Measurements from ENCODE around the gene ERMARD. TPM values are rescaled to one million over a fixed set of nuclear protein-coding genes. Genes with fewer than 3 reads are reported as not detected.

Gene ERMARD
- total RNA-seq, 1 experiment from 2014 or later: 22.9 TPM

GRCh38 chr6:169809386-169809785 lies 58.0 kb downstream of the ERMARD start:
- no peak for DNase-seq
- Histone ChIP-seq H3K27me3 (ENCODE audit: control insufficient read depth, insufficient read depth, low read length) (no peaks in the 10 kb centered on the region; the same call in 1 of the 2 replicates), H3K36me3 (replicated peaks; ENCODE audit: control insufficient read depth, insufficient read depth, low read length) (no peaks in the 10 kb centered on the region), H3K4me3 (ENCODE audit: insufficient read depth, low read depth, low read length) (no peak overlapping the region)

- DNase-seq: peak; percentile 86
- Histone ChIP-seq H3K4me3 (ENCODE audit: insufficient read depth, low read depth, low read length) (no peak overlapping the region), H3K36me3 (replicated peaks; ENCODE audit: control insufficient read depth, insufficient read depth, low read length) (no peaks in the 10 kb centered on the region), H3K27me3 (ENCODE audit: control insufficient read depth, insufficient read depth, low read length) (no peaks in the 10 kb centered on the region; the same call in 1 of the 2 replicates)
These were observed 58.9 kb downstream of the ERMARD start for GRCh38 chr6:169810066-169810989.

- Histone ChIP-seq H3K27me3 (ENCODE audit: control insufficient read depth, insufficient read depth, low read length) (no peaks in the 10 kb centered on the region; the same call in 1 of the 2 replicates), H3K4me3 (ENCODE audit: insufficient read depth, low read depth, low read length) (no peak overlapping the region), H3K36me3 (replicated peaks; ENCODE audit: control insufficient read depth, insufficient read depth, low read length) (no peaks in the 10 kb centered on the region)
- DNase-seq: no peak
These were observed 59.6 kb downstream of the ERMARD start for GRCh38 chr6:169811072-169811471.

- Histone ChIP-seq H3K27me3 (ENCODE audit: control insufficient read depth, insufficient read depth, low read length) (no peaks in the 10 kb centered on the region; the same call in 1 of the 2 replicates), H3K36me3 (replicated peaks; ENCODE audit: control insufficient read depth, insufficient read depth, low read length) (no peaks in the 10 kb centered on the region), H3K4me3 (ENCODE audit: insufficient read depth, low read depth, low read length) (no peak overlapping the region)
- no peak for DNase-seq
These were observed 60.3 kb downstream of the ERMARD start for GRCh38 chr6:169811521-169812256.

GRCh38 chr6:169812257-169812644 lies 60.8 kb downstream of the ERMARD start:
- no peak for DNase-seq
- Histone ChIP-seq H3K4me3 (ENCODE audit: insufficient read depth, low read depth, low read length) (no peak overlapping the region), H3K27me3 (ENCODE audit: control insufficient read depth, insufficient read depth, low read length) (no peaks in the 10 kb centered on the region; the same call in 1 of the 2 replicates), H3K36me3 (replicated peaks; ENCODE audit: control insufficient read depth, insufficient read depth, low read length) (no peaks in the 10 kb centered on the region)

GRCh38 chr6:169813969-169814368 lies 62.5 kb downstream of the ERMARD start:
- DNase-seq: no peak
- Histone ChIP-seq H3K36me3 (replicated peaks; ENCODE audit: control insufficient read depth, insufficient read depth, low read length) (no peaks in the 10 kb centered on the region), H3K27me3 (ENCODE audit: control insufficient read depth, insufficient read depth, low read length) (no peaks in the 10 kb centered on the region; the same call in 1 of the 2 replicates), H3K4me3 (ENCODE audit: insufficient read depth, low read depth, low read length) (no peak overlapping the region)

- Histone ChIP-seq H3K27me3 (ENCODE audit: control insufficient read depth, insufficient read depth, low read length) (no peaks in the 10 kb centered on the region), H3K36me3 (replicated peaks; ENCODE audit: control insufficient read depth, insufficient read depth, low read length) (no peaks in the 10 kb centered on the region), H3K4me3 (ENCODE audit: insufficient read depth, low read depth, low read length) (no peak overlapping the region)
- DNase-seq: no peak
These were observed 64.6 kb downstream of the ERMARD start for GRCh38 chr6:169816054-169816453.

- H3K36me3 ChIP-seq (replicated peaks; ENCODE audit: control insufficient read depth, insufficient read depth, low read length): no peaks in the 10 kb centered on the region
- no peak for DNase-seq
- no peak overlapping the region for H3K4me3 ChIP-seq (ENCODE audit: insufficient read depth, low read depth, low read length)
- H3K27me3 ChIP-seq (ENCODE audit: control insufficient read depth, insufficient read depth, low read length): no peaks in the 10 kb centered on the region
These were observed 65.6 kb downstream of the ERMARD start for GRCh38 chr6:169816975-169817374.

- Histone ChIP-seq H3K27me3 (ENCODE audit: control insufficient read depth, insufficient read depth, low read length) (no peaks in the 10 kb centered on the region), H3K4me3 (ENCODE audit: insufficient read depth, low read depth, low read length) (no peak overlapping the region), H3K36me3 (replicated peaks; ENCODE audit: control insufficient read depth, insufficient read depth, low read length) (no peaks in the 10 kb centered on the region)
- DNase-seq: no peak
These were observed 68.9 kb downstream of the ERMARD start for GRCh38 chr6:169820358-169820757.

GRCh38 chr6:169824021-169824420 lies 72.6 kb downstream of the ERMARD start:
- Histone ChIP-seq H3K36me3 (replicated peaks; ENCODE audit: control insufficient read depth, insufficient read depth, low read length) (no peaks in the 10 kb centered on the region), H3K4me3 (ENCODE audit: insufficient read depth, low read depth, low read length) (no peak overlapping the region), H3K27me3 (ENCODE audit: control insufficient read depth, insufficient read depth, low read length) (no peaks in the 10 kb centered on the region)
- no peak for DNase-seq

- Histone ChIP-seq H3K27me3 (ENCODE audit: control insufficient read depth, insufficient read depth, low read length) (no peaks in the 10 kb centered on the region), H3K36me3 (replicated peaks; ENCODE audit: control insufficient read depth, insufficient read depth, low read length) (no peaks in the 10 kb centered on the region), H3K4me3 (ENCODE audit: insufficient read depth, low read depth, low read length) (no peak overlapping the region)
- DNase-seq: no peak
These were observed 73.6 kb downstream of the ERMARD start for GRCh38 chr6:169824848-169825557.

- Histone ChIP-seq H3K27me3 (ENCODE audit: control insufficient read depth, insufficient read depth, low read length) (no peaks in the 10 kb centered on the region), H3K36me3 (replicated peaks; ENCODE audit: control insufficient read depth, insufficient read depth, low read length) (no peaks in the 10 kb centered on the region), H3K4me3 (ENCODE audit: insufficient read depth, low read depth, low read length) (no peak overlapping the region)
- no peak for DNase-seq
These were observed 74.3 kb downstream of the ERMARD start for GRCh38 chr6:169825558-169826225.

GRCh38 chr6:169826697-169827096 lies 75.3 kb downstream of the ERMARD start:
- no peak overlapping the region for H3K4me3 ChIP-seq (ENCODE audit: insufficient read depth, low read depth, low read length)
- H3K27me3 ChIP-seq (ENCODE audit: control insufficient read depth, insufficient read depth, low read length): peaks cover 3% of the 10 kb centered on the region; the same call in 1 of the 2 replicates
- no peak for DNase-seq
- no peaks in the 10 kb centered on the region for H3K36me3 ChIP-seq (replicated peaks; ENCODE audit: control insufficient read depth, insufficient read depth, low read length)

GRCh38 chr6:169827290-169827717 lies 75.9 kb downstream of the ERMARD start:
- Histone ChIP-seq H3K36me3 (replicated peaks; ENCODE audit: control insufficient read depth, insufficient read depth, low read length) (no peaks in the 10 kb centered on the region), H3K4me3 (ENCODE audit: insufficient read depth, low read depth, low read length) (no peak overlapping the region), H3K27me3 (ENCODE audit: control insufficient read depth, insufficient read depth, low read length) (peaks cover 3% of the 10 kb centered on the region; the same call in 1 of the 2 replicates)
- peak; percentile 84 for DNase-seq

Measured in H7 (cell line).